ENCODE measurements around the gene KDM2B.
"Not testable (repeated sequence)": the region's sequence is repeated elsewhere in the genome, so short reads cannot be mapped to it uniquely, and the experiment has no call there.

Gene KDM2B

DNA sequence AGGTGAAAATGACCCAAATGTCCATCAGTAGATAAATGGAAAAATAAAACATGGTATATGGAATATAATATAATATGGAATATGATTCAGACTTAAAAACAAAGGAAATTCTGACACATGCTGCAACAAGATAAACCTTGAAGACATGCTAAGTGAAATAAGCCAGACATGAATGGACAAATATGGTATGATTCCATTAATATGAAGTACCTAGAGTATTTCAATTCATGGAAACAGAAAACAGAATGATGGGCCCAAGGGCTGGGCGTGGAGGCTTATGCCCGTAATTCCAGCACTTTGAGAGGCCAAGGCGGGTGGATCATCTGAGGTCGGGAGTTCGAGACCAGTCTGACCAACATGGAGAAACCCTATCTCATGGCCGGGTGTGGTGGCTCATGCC lies 22.8 kb upstream of the KDM2B start:
- no peaks in the 10 kb centered on the region for H3K36me3 Mint-ChIP-seq (ENCODE audit: low read depth)
- no peak overlapping the region for H3K27ac Mint-ChIP-seq
- intact Hi-C loops (cut with micrococcal nuclease): no loop called here
- peaks cover 5% of the 10 kb centered on the region for H3K4me1 Mint-ChIP-seq (ENCODE audit: low read depth)
- H3K4me3 Mint-ChIP-seq: no peak overlapping the region
- H3K27me3 Mint-ChIP-seq: peaks cover 4% of the 10 kb centered on the region
- H3K9me3 Mint-ChIP-seq: no peaks in the 10 kb centered on the region

DNA sequence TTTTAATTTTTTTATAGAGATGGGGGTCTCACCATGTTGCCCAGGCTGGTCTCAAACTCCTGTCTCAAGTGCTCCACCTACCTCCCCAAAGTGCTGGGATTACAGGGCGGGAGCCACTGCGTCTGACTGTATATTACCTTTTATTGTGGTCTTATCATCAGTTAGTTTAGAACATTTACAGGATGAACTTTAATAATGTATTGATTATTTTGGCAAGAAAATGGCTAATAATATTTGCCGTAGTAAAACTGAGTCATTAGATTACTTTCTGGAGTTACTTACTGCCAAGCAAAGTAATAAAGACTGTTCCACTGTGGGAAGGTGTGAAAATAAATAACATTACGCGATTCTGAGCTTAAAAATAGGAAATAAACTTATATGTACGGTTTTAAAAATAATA lies 21.9 kb upstream of the KDM2B start:
- Mint-ChIP-seq H3K4me3 (no peak overlapping the region), H3K27ac (no peak overlapping the region), H3K9me3 (no peaks in the 10 kb centered on the region), H3K4me1 (ENCODE audit: low read depth) (peaks cover 5% of the 10 kb centered on the region), H3K36me3 (ENCODE audit: low read depth) (no peaks in the 10 kb centered on the region), H3K27me3 (peaks cover 4% of the 10 kb centered on the region)
- intact Hi-C loops (cut with micrococcal nuclease): no loop called here

DNA sequence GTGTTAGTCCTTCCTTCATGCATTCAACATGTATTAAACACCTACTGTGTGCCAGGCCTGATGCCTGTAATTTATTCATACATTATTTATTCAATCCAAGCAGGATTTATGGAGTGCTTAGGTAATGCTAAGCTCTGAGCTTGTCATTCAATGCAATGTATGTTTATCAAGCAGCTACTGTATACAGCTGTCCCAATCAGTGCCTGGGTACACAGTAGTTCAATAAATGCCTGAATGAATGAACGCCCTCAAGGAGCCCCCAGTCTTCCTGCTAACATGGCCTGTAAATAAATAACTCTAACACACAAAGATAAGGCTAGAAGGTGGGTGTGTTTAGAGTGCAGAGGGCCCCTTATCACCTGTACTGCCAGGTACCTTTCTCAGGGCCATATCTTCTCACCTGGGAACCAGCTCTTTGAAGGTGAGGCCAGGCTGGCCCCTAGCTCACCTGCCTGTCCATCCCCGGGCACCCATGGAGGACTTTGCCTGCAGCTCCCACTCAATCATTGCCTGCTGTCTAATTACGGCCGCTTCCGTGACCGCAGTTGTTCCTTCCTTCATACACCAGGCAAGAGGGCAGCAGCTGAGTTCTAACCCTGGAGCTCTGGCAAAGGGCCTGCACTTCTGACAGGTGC lies 20.0 kb upstream of the KDM2B start:
- H3K27ac Mint-ChIP-seq: no peak overlapping the region
- peaks cover 4% of the 10 kb centered on the region for H3K27me3 Mint-ChIP-seq
- peaks cover 5% of the 10 kb centered on the region for H3K4me1 Mint-ChIP-seq (ENCODE audit: low read depth)
- H3K9me3 Mint-ChIP-seq: no peaks in the 10 kb centered on the region
- no peaks in the 10 kb centered on the region for H3K36me3 Mint-ChIP-seq (ENCODE audit: low read depth)
- intact Hi-C loops (cut with micrococcal nuclease): no loop called here
- H3K4me3 Mint-ChIP-seq: no peak overlapping the region

GRCh38 chr12:121596526-121596925 lies 15.7 kb upstream of the KDM2B start:
- intact Hi-C loops (cut with micrococcal nuclease): no loop called here
- Mint-ChIP-seq H3K27me3 (peaks cover 12% of the 10 kb centered on the region), H3K4me1 (ENCODE audit: low read depth) (peaks cover 14% of the 10 kb centered on the region), H3K4me3 (no peak overlapping the region), H3K36me3 (ENCODE audit: low read depth) (peaks cover 9% of the 10 kb centered on the region), H3K27ac (no peak overlapping the region), H3K9me3 (no peaks in the 10 kb centered on the region)

DNA sequence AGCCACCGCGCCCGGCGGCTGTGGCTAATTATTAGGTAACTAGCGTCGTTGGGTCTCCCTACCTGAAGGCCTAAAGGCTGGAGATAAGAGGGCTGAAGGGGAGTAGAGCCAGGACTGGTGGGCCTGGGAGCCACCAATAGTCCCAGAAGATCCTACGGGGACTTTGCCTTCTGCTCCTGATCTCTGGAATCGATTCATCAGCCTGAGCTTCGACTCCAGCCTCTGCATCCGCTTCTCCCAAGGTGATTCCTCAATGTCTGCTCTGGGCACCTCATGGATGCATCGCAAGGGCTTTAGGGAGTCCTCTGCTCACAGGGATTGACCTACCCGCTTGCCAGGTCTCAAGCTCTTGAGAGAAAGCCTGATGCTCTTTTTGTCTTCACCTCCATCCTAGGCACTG lies 14.7 kb upstream of the KDM2B start:
- H3K36me3 Mint-ChIP-seq (ENCODE audit: low read depth): peaks cover 9% of the 10 kb centered on the region
- peaks cover 24% of the 10 kb centered on the region for H3K4me1 Mint-ChIP-seq (ENCODE audit: low read depth)
- intact Hi-C loops (cut with micrococcal nuclease): no loop called here
- H3K9me3 Mint-ChIP-seq: no peaks in the 10 kb centered on the region
- no peak overlapping the region for H3K27ac Mint-ChIP-seq
- peaks cover 12% of the 10 kb centered on the region for H3K27me3 Mint-ChIP-seq
- no peak overlapping the region for H3K4me3 Mint-ChIP-seq

DNA sequence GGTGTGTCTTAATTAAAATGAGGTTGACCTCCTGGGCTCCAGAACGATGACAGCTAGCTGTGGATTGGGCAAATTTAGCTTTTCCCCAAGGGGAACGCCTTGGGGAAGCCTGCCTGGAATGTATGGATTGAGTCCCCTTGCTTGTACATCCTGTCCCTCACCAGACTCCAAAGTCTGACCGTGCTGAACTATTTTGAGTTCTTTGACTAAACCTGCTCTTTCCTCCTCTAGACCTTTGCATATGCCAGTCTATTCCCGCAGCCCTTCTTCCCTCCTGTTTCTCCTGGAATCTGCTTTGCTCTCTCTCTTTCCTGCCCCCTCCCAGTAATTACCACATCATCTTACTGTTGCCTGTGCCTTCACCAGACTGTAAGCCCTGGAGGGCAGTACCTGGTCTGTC lies 11.5 kb upstream of the KDM2B start:
- Mint-ChIP-seq H3K4me1 (ENCODE audit: low read depth) (peaks cover 26% of the 10 kb centered on the region), H3K27me3 (peaks cover 8% of the 10 kb centered on the region), H3K4me3 (no peak overlapping the region), H3K27ac (peak overlapping the region; percentile 21), H3K36me3 (ENCODE audit: low read depth) (peaks cover 9% of the 10 kb centered on the region), H3K9me3 (no peaks in the 10 kb centered on the region)
- intact Hi-C loops (cut with micrococcal nuclease): loop anchor here (5.0 kb wide), 1 partner anchor 35 kb away; no protein-coding TSS in a partner anchor

DNA sequence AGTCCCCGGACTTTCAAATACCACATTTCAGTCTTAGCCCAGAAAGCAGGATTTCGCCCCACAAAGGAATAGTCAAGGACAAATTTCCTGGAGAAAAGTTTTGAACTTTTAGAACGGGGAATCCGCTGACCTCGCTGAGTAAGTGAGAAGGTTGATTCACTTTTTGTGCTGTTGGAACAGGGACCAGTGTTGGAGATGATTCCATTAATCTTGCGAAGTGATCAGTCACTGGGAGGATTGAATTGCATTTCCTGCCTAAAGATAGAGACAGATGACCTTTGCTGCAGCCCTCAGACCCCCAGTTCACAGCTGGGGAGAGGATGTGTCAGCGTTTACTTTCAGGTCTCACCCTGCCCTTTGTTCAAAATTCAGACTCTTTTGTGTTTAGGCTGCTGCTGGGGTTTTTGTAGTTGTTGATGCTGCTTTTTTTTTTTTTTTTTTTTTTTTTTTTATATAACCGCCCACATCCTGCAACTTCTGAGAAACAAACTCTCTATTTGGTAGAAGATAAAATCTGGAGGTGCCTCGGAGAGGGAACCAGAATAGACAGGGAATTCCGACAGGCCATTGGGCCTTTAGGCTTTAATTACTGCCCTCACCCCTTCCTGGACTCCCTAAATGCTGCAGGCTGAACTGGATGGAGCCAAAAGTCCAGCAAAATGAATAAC lies 9.8 kb upstream of the KDM2B start:
- intact Hi-C loops (cut with micrococcal nuclease): loop anchor here (1.0 to 5.0 kb wide), 2 partner anchors 13 to 33 kb away; no protein-coding TSS in a partner anchor
- Mint-ChIP-seq H3K27me3 (peaks cover 8% of the 10 kb centered on the region), H3K36me3 (ENCODE audit: low read depth) (peaks cover 9% of the 10 kb centered on the region), H3K9me3 (no peaks in the 10 kb centered on the region), H3K27ac (peak overlapping the region; percentile 88), H3K4me3 (peak overlapping the region; percentile 80), H3K4me1 (ENCODE audit: low read depth) (peaks cover 26% of the 10 kb centered on the region)

GRCh38 chr12:121584885-121585284 lies 4.1 kb upstream of the KDM2B start:
- H3K9me3 Mint-ChIP-seq; H3K36me3 Mint-ChIP-seq (ENCODE audit: low read depth); H3K4me3 Mint-ChIP-seq; H3K27me3 Mint-ChIP-seq; H3K27ac Mint-ChIP-seq: not testable (repeated sequence)
- H3K4me1 Mint-ChIP-seq (ENCODE audit: low read depth): peaks cover 26% of the 10 kb centered on the region
- intact Hi-C loops (cut with micrococcal nuclease): loop anchor here (5.0 kb wide), 1 partner anchor 42 kb away; the partner anchor contains the start of gene ORAI1

- intact Hi-C loops (cut with micrococcal nuclease): loop anchor here (5.0 kb wide), 1 partner anchor 44 kb away; the partner anchor contains the start of gene ORAI1
- not testable (repeated sequence) for H3K36me3 Mint-ChIP-seq (ENCODE audit: low read depth); H3K27ac Mint-ChIP-seq; H3K9me3 Mint-ChIP-seq; H3K27me3 Mint-ChIP-seq; H3K4me3 Mint-ChIP-seq
- peaks cover 25% of the 10 kb centered on the region for H3K4me1 Mint-ChIP-seq (ENCODE audit: low read depth)
Measured at GRCh38 chr12:121583334-121583661, 2.5 kb upstream of the KDM2B start.

GRCh38 chr12:121582583-121583333 lies 1.9 kb upstream of the KDM2B start:
- peak overlapping the region; percentile 51 for H3K4me3 Mint-ChIP-seq

DNA sequence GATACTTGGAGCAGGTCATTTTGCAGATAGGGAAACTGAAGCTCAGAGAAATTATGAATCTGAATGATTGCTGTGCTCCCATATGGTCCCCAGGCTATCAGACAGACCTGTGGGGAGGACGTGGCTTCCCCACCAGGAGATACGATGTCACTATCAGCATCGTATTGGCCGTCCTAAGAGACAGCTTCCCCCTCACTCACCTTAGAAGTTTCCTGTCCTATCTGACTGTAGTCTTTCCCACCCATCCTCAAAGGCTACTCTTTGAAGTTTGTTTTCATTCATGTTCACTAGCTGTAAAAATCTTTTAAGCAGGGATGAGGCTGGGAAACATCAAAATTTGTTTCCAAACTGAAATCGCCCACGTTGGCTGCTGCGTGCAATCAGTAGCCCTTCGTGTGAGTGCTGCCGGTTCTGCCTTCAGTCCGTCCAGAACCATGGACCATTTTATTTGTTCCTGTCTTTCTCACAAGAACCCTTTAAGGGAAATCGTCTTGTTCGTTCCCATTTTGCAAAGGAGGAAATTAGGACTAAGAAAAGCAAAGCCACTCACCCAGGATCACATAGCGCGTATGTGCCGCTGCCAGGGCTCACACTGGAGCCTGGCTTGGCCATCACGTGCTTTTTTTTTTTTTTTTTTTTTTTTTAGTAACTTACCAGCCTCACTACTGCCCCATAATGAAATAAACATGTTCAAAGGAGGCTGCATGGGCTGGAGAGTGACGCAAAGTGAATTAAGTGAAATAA lies 1.0 kb upstream of the KDM2B start:
- no peaks in the 10 kb centered on the region for H3K27me3 Mint-ChIP-seq
- no peaks in the 10 kb centered on the region for H3K36me3 Mint-ChIP-seq (ENCODE audit: low read depth)
- H3K4me3 Mint-ChIP-seq: peak overlapping the region; percentile 86
- peaks cover 40% of the 10 kb centered on the region for H3K4me1 Mint-ChIP-seq (ENCODE audit: low read depth)
- peak overlapping the region; percentile 98 for H3K27ac Mint-ChIP-seq
- H3K9me3 Mint-ChIP-seq: no peaks in the 10 kb centered on the region
- intact Hi-C loops (cut with micrococcal nuclease): loop anchor here (5.0 kb wide), 1 partner anchor 45 kb away; the partner anchor contains the start of gene ORAI1

More at GRCh38 chr12:121582583-121583333, 1.9 kb upstream of the KDM2B start:
- H3K9me3 Mint-ChIP-seq: no peaks in the 10 kb centered on the region
- H3K27me3 Mint-ChIP-seq: no peaks in the 10 kb centered on the region
- peaks cover 31% of the 10 kb centered on the region for H3K4me1 Mint-ChIP-seq (ENCODE audit: low read depth)
- H3K36me3 Mint-ChIP-seq (ENCODE audit: low read depth): no peaks in the 10 kb centered on the region
- H3K27ac Mint-ChIP-seq: peak overlapping the region; percentile 98
- intact Hi-C loops (cut with micrococcal nuclease): loop anchor here (5.0 kb wide), 1 partner anchor 45 kb away; the partner anchor contains the start of gene ORAI1

GRCh38 chr12:121579981-121580868 lies 598 bp downstream of the KDM2B start:
- Mint-ChIP-seq H3K27ac (peak overlapping the region; percentile 98), H3K4me1 (ENCODE audit: low read depth) (peaks cover 56% of the 10 kb centered on the region), H3K27me3 (no peaks in the 10 kb centered on the region), H3K36me3 (ENCODE audit: low read depth) (peaks cover 11% of the 10 kb centered on the region), H3K4me3 (peak overlapping the region; percentile 86), H3K9me3 (no peaks in the 10 kb centered on the region)
- intact Hi-C loops (cut with micrococcal nuclease): loop anchor here (5.0 kb wide), 1 partner anchor 47 kb away; the partner anchor contains the start of gene ORAI1
